SK-N-SH (cell line): ENCODE results near the gene MYEOV. TPM values are rescaled to one million over a fixed set of nuclear protein-coding genes. Genes with fewer than 3 reads are reported as not detected.

ENCODE experiments used
- CTCF ChIA-PET: fragments of 300-600, 350-600 bp; formaldehyde crosslinking; extraction: SDS; loops from one replicate; lab custom pipeline; 2021; lab: Yijun Ruan, JAX
- POLR2A ChIA-PET: fragments of 350-600 bp; sonication (Branson Sonifier 250); formaldehyde crosslinking; extraction: SDS; loops from one replicate; lab custom pipeline; 2020; ENCODE audit warnings: antibody characterized with exemption, inconsistent platforms; lab: Yijun Ruan, JAX
- DNase-seq: peaks from one replicate; pipeline ENCODE4 v3.0.0; 2012
- H2AFZ ChIP-seq: fragments of 200-600 bp; sonication (generic); 2 replicates; pipeline ENCODE4 v1.8.1; 2016; ENCODE audit warnings: antibody characterized with exemption, mild to moderate bottlenecking, low read depth
- H3F3A ChIP-seq: fragments of 200-600 bp; sonication (generic); replicated peaks from 2 replicates; pipeline ENCODE3; 2016; ENCODE audit warnings: antibody characterized with exemption, mild to moderate bottlenecking; ENCODE audit not compliant: insufficient read depth
- H3K27ac ChIP-seq, 2 experiments: fragments of 200-500 bp in 1 of 2; fragments of 200-600 bp in 1 of 2; sonication (Bioruptor generic) in 1 of 2; sonication (generic), shearing (Covaris generic) in 1 of 2; 2 replicates each; pipeline versions ENCODE4 v1.5.1 to v1.6.1; 2014 to 2016; ENCODE audit warnings: low read depth in 2 of 2, inconsistent platforms in 1 of 2, low read length in 1 of 2, mild to moderate bottlenecking in 1 of 2, mixed read lengths in 1 of 2
- H3K27me3 ChIP-seq: fragments of 200-600 bp; sonication (generic), shearing (Covaris generic); 2 replicates; pipeline ENCODE4 v1.6.1; 2016; ENCODE audit warnings: mixed run types; ENCODE audit not compliant: insufficient read depth
- H3K36me3 ChIP-seq, 2 experiments: fragments of 200-500 bp in 1 of 2; fragments of 200-600 bp in 1 of 2; sonication (Bioruptor generic) in 1 of 2; sonication (generic) in 1 of 2; replicated peaks in 1 of 2; 2 replicates each; pipeline versions ENCODE3 to v1.5.1; 2014 to 2016; ENCODE audit warnings: low read length in 1 of 2, mild to moderate bottlenecking in 1 of 2; ENCODE audit not compliant: insufficient read depth in 2 of 2, control insufficient read depth in 1 of 2
- H3K4me1 ChIP-seq, 2 experiments: fragments of 200-500 bp in 1 of 2; fragments of 200-600 bp in 1 of 2; sonication (Bioruptor generic) in 1 of 2; sonication (generic), shearing (Covaris generic) in 1 of 2; 2 replicates each; pipeline versions ENCODE4 v1.5.1 to v1.6.1; 2014 to 2016; ENCODE audit warnings: low read depth in 1 of 2, low read length in 1 of 2, mixed run types in 1 of 2; ENCODE audit not compliant: insufficient read depth in 2 of 2, control insufficient read depth in 1 of 2
- H3K4me2 ChIP-seq: fragments of 200-600 bp; sonication (generic), shearing (Covaris generic); 2 replicates; pipeline ENCODE4 v1.6.1; 2017; ENCODE audit warnings: mixed run types
- H3K4me3 ChIP-seq, 2 experiments: fragments of 200-500 bp in 1 of 2; fragments of 200-600 bp in 1 of 2; sonication (Bioruptor generic) in 1 of 2; sonication (generic), shearing (Covaris generic) in 1 of 2; 2 replicates each; pipeline versions ENCODE4 v1.5.1 to v1.8.1; 2014 to 2016; ENCODE audit warnings: low read depth in 2 of 2, inconsistent platforms in 1 of 2, low read length in 1 of 2, mild to moderate bottlenecking in 1 of 2, mixed read lengths in 1 of 2, moderate library complexity in 1 of 2
- H3K79me2 ChIP-seq: fragments of 200-600 bp; sonication (generic); 2 replicates; pipeline ENCODE4 v1.8.1; 2017; ENCODE audit warnings: mild to moderate bottlenecking; ENCODE audit not compliant: insufficient read depth
- H3K9ac ChIP-seq: fragments of 200-600 bp; sonication (generic); 2 replicates; pipeline ENCODE4 v1.6.1; 2017; ENCODE audit warnings: mixed run types
- H3K9me2 ChIP-seq: fragments of 200-600 bp; sonication (generic); 2 replicates; pipeline ENCODE4 v1.6.1; 2017; ENCODE audit warnings: mixed run types
- H3K9me3 ChIP-seq: fragments of 200-600 bp; sonication (generic); 2 replicates; pipeline ENCODE4 v1.6.1; 2017; ENCODE audit warnings: mixed run types, mild to moderate bottlenecking, moderate library complexity
- H4K20me1 ChIP-seq: fragments of 200-600 bp; sonication (generic); 2 replicates; pipeline ENCODE4 v1.6.1; 2017; ENCODE audit warnings: mild to moderate bottlenecking, mixed run types; ENCODE audit not compliant: insufficient read depth
- ELF1 ChIP-seq: IDR thresholded peaks from 2 replicates; pipeline ENCODE4 v1.4.0; 2012
- FOSL2 ChIP-seq: IDR thresholded peaks from 2 replicates; pipeline ENCODE4 v1.4.0; 2012; ENCODE audit warnings: low read depth, mild to moderate bottlenecking, moderate library complexity, borderline replicate concordance
- FOXJ3 ChIP-seq: sonication (generic); formaldehyde crosslinking; IDR thresholded peaks from 2 replicates; pipeline ENCODE4 v1.5.1; 2020; ENCODE audit warnings: mild to moderate bottlenecking, missing genetic modification reagents
- JUND ChIP-seq: IDR thresholded peaks from 2 replicates; pipeline ENCODE4 v1.4.0; 2012
- MAX ChIP-seq: IDR thresholded peaks from 2 replicates; pipeline ENCODE4 v1.4.0; 2012; ENCODE audit warnings: low read depth
- MEF2A ChIP-seq: IDR thresholded peaks from 2 replicates; pipeline ENCODE4 v1.4.0; 2012; ENCODE audit warnings: low read depth, borderline replicate concordance
- MXI1 ChIP-seq: IDR thresholded peaks from 2 replicates; pipeline ENCODE4 v1.6.1; 2012; ENCODE audit warnings: mild to moderate bottlenecking, low read depth, low read length, improper control_type of control experiment
- NFIC ChIP-seq: IDR thresholded peaks from 2 replicates; pipeline ENCODE4 v1.4.0; 2012; ENCODE audit warnings: borderline replicate concordance
- POLR2AphosphoS5 ChIP-seq: IDR thresholded peaks from 2 replicates; pipeline ENCODE4 v1.6.1; 2012; ENCODE audit warnings: low read depth, low read length
- RCOR1 ChIP-seq: fragments of 150-350 bp; IDR thresholded peaks from 2 replicates; pipeline ENCODE4 v1.6.1; 2017; ENCODE audit warnings: antibody characterized with exemption, low read length
- SIN3A ChIP-seq: IDR thresholded peaks from 2 replicates; pipeline ENCODE4 v1.6.1; 2012; ENCODE audit warnings: low read depth, mild to moderate bottlenecking, low read length, moderate library complexity, borderline replicate concordance
- SMC3 ChIP-seq: IDR thresholded peaks from 2 replicates; pipeline ENCODE4 v1.6.1; 2012; ENCODE audit warnings: low read depth, low read length, improper control_type of control experiment
- TCF12 ChIP-seq: IDR thresholded peaks from 2 replicates; pipeline ENCODE4 v1.4.0; 2012
- ZBTB33 ChIP-seq: IDR thresholded peaks from 2 replicates; pipeline ENCODE4 v1.4.0; 2012; ENCODE audit warnings: low read depth, borderline replicate concordance
- WGBS: methylation state at CpG from one replicate; pipeline ENCODE4 v1.1.6; 2017; ENCODE audit warnings: low lambda C conversion rate; 5-methylcytosine and 5-hydroxymethylcytosine counted together
- polyA plus RNA-seq, 3 experiments: library from polyadenylated mRNA; depleted of rRNA; stranded (reverse); fragments of >200 nt; gene quantifications; 2 replicates each; pipeline ENCODE4 v1.2.3, GENCODE V29; 2012

The MYEOV gene
- polyA plus RNA-seq, 1 of the 3 experiments (the other 2 are of a cell fraction) = 3.0 TPM

- no peaks in the 10 kb centered on the region for H4K20me1 ChIP-seq
- no peak overlapping the region for H3K4me2 ChIP-seq
- CTCF ChIA-PET = interaction anchor here (2.4 kb wide), 1 partner anchor 206 kb away, joined by 6 read pairs; no protein-coding TSS in a partner anchor
- H3F3A ChIP-seq = no peaks in the 10 kb centered on the region
- no peaks in the 10 kb centered on the region for H3K9me2 ChIP-seq
- H3K4me1 ChIP-seq = peaks cover 0 to 30% of the 10 kb centered on the region in 2 experiments; a peak in 2 of 4 replicates
- TF ChIP-seq SIN3A (no peak), MXI1 (no peak), RCOR1 (no peak), NFIC (no peak), TCF12 (no peak), POLR2AphosphoS5 (no peak), SMC3 (no peak), FOXJ3 (CRISPR knock-in tag) (no peak)
- H3K36me3 ChIP-seq = no peaks in the 10 kb centered on the region
- 93% methylated on average over 12 of the region's 12 CpGs for WGBS
- no peak overlapping the region for H3K27ac ChIP-seq
- H2AFZ ChIP-seq = no peak overlapping the region
- no peaks in the 10 kb centered on the region for H3K27me3 ChIP-seq
- no peak overlapping the region for H3K4me3 ChIP-seq
- POLR2A ChIA-PET = interaction anchor here (0.6 kb wide), 1 partner anchor 42 kb away, joined by 5 read pairs; no protein-coding TSS in a partner anchor
- DNase-seq = no peak
- peaks cover 22% of the 10 kb centered on the region; the same call in 1 of the 2 replicates for H3K79me2 ChIP-seq
- H3K9me3 ChIP-seq = no peaks in the 10 kb centered on the region
- H3K9ac ChIP-seq = no peak overlapping the region
Measured at GRCh38 chr11:69307871-69308431, 14.0 kb downstream of the MYEOV start.

GRCh38 chr11:69308491-69308911, 14.5 kb downstream of the MYEOV start:
- Histone ChIP-seq H3K9me3 (no peaks in the 10 kb centered on the region), H2AFZ (no peak overlapping the region), H3K9ac (no peak overlapping the region), H3K27me3 (no peaks in the 10 kb centered on the region), H3K9me2 (no peaks in the 10 kb centered on the region), H4K20me1 (no peaks in the 10 kb centered on the region), H3K4me2 (no peak overlapping the region), H3K4me1 (peaks cover 0 to 30% of the 10 kb centered on the region in 2 experiments; a peak in 2 of 4 replicates), H3K79me2 (peaks cover 16% of the 10 kb centered on the region; the same call in 1 of the 2 replicates), H3K36me3 (no peaks in the 10 kb centered on the region), H3K27ac (no peak overlapping the region), H3F3A (no peaks in the 10 kb centered on the region), H3K4me3 (no peak overlapping the region)
- ChIA-PET POLR2A (interaction anchor here (0.6 kb wide), 1 partner anchor 43 kb away, joined by 5 read pairs; no protein-coding TSS in a partner anchor), CTCF (interaction anchor here (1.2 to 2.4 kb wide), 2 partner anchors 33 to 207 kb away, joined by 3 to 6 read pairs; no protein-coding TSS in a partner anchor)
- DNase-seq = no peak
- 96% methylated on average over 7 of the region's 9 CpGs for WGBS
- TF ChIP-seq RCOR1 (no peak), FOSL2 (no peak), JUND (no peak), SMC3 (no peak), ZBTB33 (no peak), NFIC (no peak), SIN3A (no peak), ELF1 (no peak), MAX (no peak), MEF2A (no peak)
- TF ChIP-seq, all 33 proteins: peak for 0
